LNCaP clone FGC (cell line): ENCODE measurements around the gene SORT1.

Experiments used
- DNase-seq: peaks from one replicate; pipeline ENCODE4 v3.0.0-alpha.2; 2011; ENCODE audit warnings: low read depth
- H3K4me3 ChIP-seq: 2 replicates; pipeline ENCODE4 v1.5.1; 2011; ENCODE audit warnings: mild to moderate bottlenecking, low read depth, low read length, control low read depth
- TF ChIP-seq, protein P1 (sequence below): IDR thresholded peaks from 2 replicates; pipeline ENCODE4 v1.5.1; 2012; ENCODE audit warnings: mild to moderate bottlenecking; ENCODE audit not compliant: control insufficient read depth, insufficient read depth; ENCODE audit errors: extremely low read depth

Gene SORT1

GRCh38 chr1:109392788-109393616, 4.7 kb downstream of the SORT1 start:
- TF ChIP-seq, protein P1, sequence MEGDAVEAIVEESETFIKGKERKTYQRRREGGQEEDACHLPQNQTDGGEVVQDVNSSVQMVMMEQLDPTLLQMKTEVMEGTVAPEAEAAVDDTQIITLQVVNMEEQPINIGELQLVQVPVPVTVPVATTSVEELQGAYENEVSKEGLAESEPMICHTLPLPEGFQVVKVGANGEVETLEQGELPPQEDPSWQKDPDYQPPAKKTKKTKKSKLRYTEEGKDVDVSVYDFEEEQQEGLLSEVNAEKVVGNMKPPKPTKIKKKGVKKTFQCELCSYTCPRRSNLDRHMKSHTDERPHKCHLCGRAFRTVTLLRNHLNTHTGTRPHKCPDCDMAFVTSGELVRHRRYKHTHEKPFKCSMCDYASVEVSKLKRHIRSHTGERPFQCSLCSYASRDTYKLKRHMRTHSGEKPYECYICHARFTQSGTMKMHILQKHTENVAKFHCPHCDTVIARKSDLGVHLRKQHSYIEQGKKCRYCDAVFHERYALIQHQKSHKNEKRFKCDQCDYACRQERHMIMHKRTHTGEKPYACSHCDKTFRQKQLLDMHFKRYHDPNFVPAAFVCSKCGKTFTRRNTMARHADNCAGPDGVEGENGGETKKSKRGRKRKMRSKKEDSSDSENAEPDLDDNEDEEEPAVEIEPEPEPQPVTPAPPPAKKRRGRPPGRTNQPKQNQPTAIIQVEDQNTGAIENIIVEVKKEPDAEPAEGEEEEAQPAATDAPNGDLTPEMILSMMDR: no peak
- peak overlapping the region; percentile 16; the same call in 1 of the 2 replicates for H3K4me3 ChIP-seq
- peak; percentile 67 for DNase-seq

- H3K4me3 ChIP-seq: 0 out of 2 replicates have a peak overlapping the region, but pooled peaks have one; percentile 16
- DNase-seq: no peak
- TF ChIP-seq, protein P1: no peak
These were observed 5.5 kb downstream of the SORT1 start for GRCh38 chr1:109392037-109392787.

GRCh38 chr1:109391626-109392025, 6.1 kb downstream of the SORT1 start:
- TF ChIP-seq, protein P1: no peak
- no peak for DNase-seq
- no peak overlapping the region for H3K4me3 ChIP-seq

GRCh38 chr1:109391157-109391556, 6.6 kb downstream of the SORT1 start:
- TF ChIP-seq, protein P1: no peak
- no peak for DNase-seq
- no peak overlapping the region for H3K4me3 ChIP-seq

DNA sequence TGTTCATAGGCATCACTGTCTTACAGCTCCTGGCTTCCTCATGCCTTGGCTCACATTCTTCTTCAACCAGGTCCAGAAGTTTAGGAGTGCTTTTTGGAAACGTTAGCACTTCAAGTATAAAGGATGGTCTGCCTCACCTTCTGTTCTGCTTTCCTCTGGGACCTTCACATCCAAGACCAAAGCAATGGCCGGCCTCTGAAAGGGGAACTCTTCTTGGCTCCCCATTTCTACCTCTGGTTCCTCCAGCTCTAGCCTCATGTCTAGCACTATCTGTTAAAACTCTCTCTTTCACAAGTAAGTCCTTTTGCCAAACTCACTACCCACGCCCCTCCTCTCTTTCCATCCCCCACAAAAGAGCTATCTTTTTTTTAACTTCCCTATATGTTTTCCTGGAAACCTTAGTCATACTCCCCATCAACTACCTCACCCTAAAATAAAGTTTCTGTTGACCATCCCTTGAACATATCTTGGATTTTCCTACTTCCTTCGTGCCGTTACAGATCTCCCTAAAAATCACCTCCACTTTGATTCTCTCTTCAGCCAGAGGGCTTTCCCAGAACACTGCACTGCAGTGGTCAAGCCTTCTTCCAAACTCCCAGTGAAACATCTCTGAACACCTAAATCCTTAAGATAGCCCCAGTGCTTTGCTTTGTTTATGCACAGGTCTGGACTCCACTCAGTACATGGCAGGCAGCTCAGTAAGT, 7.9 kb downstream of the SORT1 start:
- TF ChIP-seq, protein P1: no peak
- no peak overlapping the region for H3K4me3 ChIP-seq
- DNase-seq: no peak

GRCh38 chr1:109388884-109389637, 8.7 kb downstream of the SORT1 start:
- DNase-seq: no peak
- H3K4me3 ChIP-seq: no peak overlapping the region
- TF ChIP-seq, protein P1: no peak
